ENCODE data around the gene EHBP1. TPM values are rescaled to one million over a fixed set of nuclear protein-coding genes. Genes with fewer than 3 reads are reported as not detected.

EHBP1 gene
- total and polyA plus RNA-seq, 2 donors (not counting 3 experiments of a cell fraction or from before 2014, with no cell fraction given): 8.4 to 34.8 TPM

GRCh38 chr2:62663411-62663810 is 42.1 kb upstream of the EHBP1 start:
- no peak for TF ChIP-seq POLR2A (IDR thresholded peaks at IDR 0.05; ENCODE audit: low read depth, low read length)
- TF ChIP-seq MAX (IDR thresholded peaks at IDR 0.05; ENCODE audit: insufficient read depth, insufficient read length): no peak
- no peak for TF ChIP-seq EZH2 (IDR thresholded peaks at IDR 0.05; ENCODE audit: borderline replicate concordance, low read depth, low read length, severe bottlenecking)
- TF ChIP-seq MYC (IDR thresholded peaks at IDR 0.05; ENCODE audit: low read depth, low read length): no peak
- TF ChIP-seq, protein P1, sequence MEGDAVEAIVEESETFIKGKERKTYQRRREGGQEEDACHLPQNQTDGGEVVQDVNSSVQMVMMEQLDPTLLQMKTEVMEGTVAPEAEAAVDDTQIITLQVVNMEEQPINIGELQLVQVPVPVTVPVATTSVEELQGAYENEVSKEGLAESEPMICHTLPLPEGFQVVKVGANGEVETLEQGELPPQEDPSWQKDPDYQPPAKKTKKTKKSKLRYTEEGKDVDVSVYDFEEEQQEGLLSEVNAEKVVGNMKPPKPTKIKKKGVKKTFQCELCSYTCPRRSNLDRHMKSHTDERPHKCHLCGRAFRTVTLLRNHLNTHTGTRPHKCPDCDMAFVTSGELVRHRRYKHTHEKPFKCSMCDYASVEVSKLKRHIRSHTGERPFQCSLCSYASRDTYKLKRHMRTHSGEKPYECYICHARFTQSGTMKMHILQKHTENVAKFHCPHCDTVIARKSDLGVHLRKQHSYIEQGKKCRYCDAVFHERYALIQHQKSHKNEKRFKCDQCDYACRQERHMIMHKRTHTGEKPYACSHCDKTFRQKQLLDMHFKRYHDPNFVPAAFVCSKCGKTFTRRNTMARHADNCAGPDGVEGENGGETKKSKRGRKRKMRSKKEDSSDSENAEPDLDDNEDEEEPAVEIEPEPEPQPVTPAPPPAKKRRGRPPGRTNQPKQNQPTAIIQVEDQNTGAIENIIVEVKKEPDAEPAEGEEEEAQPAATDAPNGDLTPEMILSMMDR (IDR thresholded peaks at IDR 0.05; ENCODE audit: extremely low read depth in 1 of 2, insufficient read depth in 1 of 2, low read depth in 1 of 2, low read length in 2 of 2): no peak
- TF ChIP-seq JUN (IDR thresholded peaks at IDR 0.05; ENCODE audit: borderline replicate concordance, insufficient read depth, insufficient read length, low read depth): no peak
- no peak for TF ChIP-seq GATA2 (IDR thresholded peaks at IDR 0.05; ENCODE audit: insufficient read depth, insufficient read length, low read depth, low read length)
- no peak for TF ChIP-seq FOS (IDR thresholded peaks at IDR 0.05; ENCODE audit: borderline replicate concordance, insufficient read depth, low read length)
- no peak for TF ChIP-seq POLR2AphosphoS5 (IDR thresholded peaks at IDR 0.05; ENCODE audit: insufficient read depth, low read depth, low read length)
- no peak overlapping the region for H3K9ac ChIP-seq (replicated peaks; ENCODE audit: extremely low read depth, insufficient read depth, low read length)
- H3K4me1 ChIP-seq (ENCODE audit: control insufficient read depth, extremely low read depth, insufficient read depth, low read length): no peaks in the 10 kb centered on the region
- ChIA-PET POLR2A (no interaction called here), CTCF (interaction anchor here (1.8 kb wide), 1 partner anchor 206 kb away, joined by 9 read pairs; no protein-coding TSS in a partner anchor)
- H3K27me3 ChIP-seq (ENCODE audit: control insufficient read depth in 2 of 2, insufficient read depth in 2 of 2, low read length in 2 of 2): peaks cover 0 to 6% of the 10 kb centered on the region in 2 experiments
- no peak overlapping the region for H3K4me3 ChIP-seq (replicated peaks in 1 of 3; ENCODE audit: insufficient read depth in 1 of 3, low read depth in 1 of 3, low read length in 3 of 3)
- dilution Hi-C loops (cut with MboI; ENCODE audit: extremely low pct_ligation_motif_present, low sequenced_read_pairs) (no loop called here), intact Hi-C loops (cut with micrococcal nuclease) (no loop called here)
- H3K27ac ChIP-seq (ENCODE audit: insufficient read depth, low read depth, low read length): no peak overlapping the region
- no peaks in the 10 kb centered on the region for H3K9me1 ChIP-seq (replicated peaks; ENCODE audit: control insufficient read depth, extremely low read depth, insufficient read depth, low read length)
- BruUV-seq (replicated peaks): no TSS peak
- H3K4me2 ChIP-seq (ENCODE audit: insufficient read depth, low read length): no peak overlapping the region
- no peaks in the 10 kb centered on the region for H3K36me3 ChIP-seq (ENCODE audit: control insufficient read depth in 2 of 2, extremely low read depth in 1 of 2, insufficient read depth in 2 of 2, low read length in 2 of 2)
- no peaks in the 10 kb centered on the region for H3K9me3 ChIP-seq (replicated peaks; ENCODE audit: control insufficient read depth, insufficient read depth, low read length)
- H4K20me1 ChIP-seq (replicated peaks; ENCODE audit: control insufficient read depth, extremely low read depth, insufficient read depth, low read length): no peaks in the 10 kb centered on the region
- no peaks in the 10 kb centered on the region for H3K79me2 ChIP-seq (ENCODE audit: control insufficient read depth, insufficient read depth, low read length)
- DNase-seq (ENCODE audit: low read depth, low spot score): no peak
- FAIRE-seq: no peak
- H2AFZ ChIP-seq (ENCODE audit: low read depth, low read length): no peak overlapping the region
